GM12874 (cell line): Measurements from ENCODE around the gene ANKRD22.

ENCODE experiments used
- TF ChIP-seq, protein P1 (sequence below): IDR thresholded peaks from 2 replicates; pipeline ENCODE4 v1.5.1; 2011; ENCODE audit warnings: low read depth, mild to moderate bottlenecking, control low read depth, low read length, moderate library complexity; ENCODE audit not compliant: insufficient read depth

ANKRD22 gene

DNA sequence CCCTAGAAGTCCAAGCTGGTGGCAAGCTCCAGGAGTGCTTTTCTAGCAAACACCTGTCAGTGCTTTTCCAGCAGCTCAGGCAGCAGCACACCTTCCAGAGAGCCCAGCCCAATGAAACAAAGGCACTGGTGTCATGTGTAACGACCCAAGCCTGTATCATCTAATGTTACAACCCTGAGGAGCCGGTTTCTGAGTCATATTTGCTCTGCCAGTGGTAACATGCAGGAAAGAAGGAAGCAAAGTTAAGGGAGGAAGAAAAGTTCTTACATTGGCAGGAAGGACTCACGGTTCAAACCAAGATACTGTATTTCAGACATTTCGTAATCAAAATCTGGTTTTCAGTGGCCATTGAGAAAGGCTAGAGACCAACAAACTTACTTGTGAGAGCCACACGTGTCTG is at the start of gene ANKRD22:
Gene ANKRD22, minus strand, starts transcription at position 139 of the 400 bp plus-strand sequence. CDS start 237 bp downstream, outside the sequence.
- TF ChIP-seq, protein P1, sequence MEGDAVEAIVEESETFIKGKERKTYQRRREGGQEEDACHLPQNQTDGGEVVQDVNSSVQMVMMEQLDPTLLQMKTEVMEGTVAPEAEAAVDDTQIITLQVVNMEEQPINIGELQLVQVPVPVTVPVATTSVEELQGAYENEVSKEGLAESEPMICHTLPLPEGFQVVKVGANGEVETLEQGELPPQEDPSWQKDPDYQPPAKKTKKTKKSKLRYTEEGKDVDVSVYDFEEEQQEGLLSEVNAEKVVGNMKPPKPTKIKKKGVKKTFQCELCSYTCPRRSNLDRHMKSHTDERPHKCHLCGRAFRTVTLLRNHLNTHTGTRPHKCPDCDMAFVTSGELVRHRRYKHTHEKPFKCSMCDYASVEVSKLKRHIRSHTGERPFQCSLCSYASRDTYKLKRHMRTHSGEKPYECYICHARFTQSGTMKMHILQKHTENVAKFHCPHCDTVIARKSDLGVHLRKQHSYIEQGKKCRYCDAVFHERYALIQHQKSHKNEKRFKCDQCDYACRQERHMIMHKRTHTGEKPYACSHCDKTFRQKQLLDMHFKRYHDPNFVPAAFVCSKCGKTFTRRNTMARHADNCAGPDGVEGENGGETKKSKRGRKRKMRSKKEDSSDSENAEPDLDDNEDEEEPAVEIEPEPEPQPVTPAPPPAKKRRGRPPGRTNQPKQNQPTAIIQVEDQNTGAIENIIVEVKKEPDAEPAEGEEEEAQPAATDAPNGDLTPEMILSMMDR, result no peak

DNA sequence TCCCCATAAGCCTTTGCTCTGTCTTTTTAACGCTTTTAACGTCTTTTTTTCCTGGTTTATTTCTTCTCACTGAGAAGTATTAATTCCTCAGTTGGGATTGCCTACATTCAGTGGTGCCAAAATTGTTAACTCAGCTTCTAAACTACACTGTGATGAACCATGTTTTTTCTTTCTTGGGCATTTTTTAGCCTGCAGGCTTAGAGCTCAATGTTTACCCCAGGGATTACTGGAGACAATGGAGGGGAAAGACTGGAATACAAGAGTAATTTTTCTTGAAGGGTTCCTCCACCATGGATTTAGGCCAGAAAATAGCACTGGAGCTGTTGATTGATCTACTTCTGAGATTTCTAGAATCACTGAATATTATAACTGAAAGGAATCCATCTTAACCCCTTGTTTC is 48.2 kb upstream of the ANKRD22 start:
- TF ChIP-seq, protein P1, result no peak

DNA sequence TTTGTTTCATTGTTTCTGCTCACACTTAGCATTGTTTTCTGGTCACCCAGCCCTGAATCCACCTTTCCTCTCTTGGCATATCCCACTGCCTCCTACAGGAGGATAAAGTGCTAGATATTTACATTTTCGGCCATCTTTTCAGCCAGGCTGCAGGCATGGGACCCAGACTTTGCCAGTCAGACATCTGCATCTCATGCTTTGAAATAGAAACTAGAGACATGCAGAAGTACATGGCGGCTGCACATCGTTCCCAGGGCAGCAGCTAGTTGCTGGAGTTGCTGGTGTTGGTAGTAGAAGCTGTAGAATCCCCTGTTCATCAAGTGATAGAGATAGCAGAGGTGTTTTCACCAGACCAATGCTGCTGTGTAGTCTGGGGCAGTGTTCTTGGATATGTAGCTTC is 47.1 kb upstream of the ANKRD22 start:
- TF ChIP-seq, protein P1, result no peak

DNA sequence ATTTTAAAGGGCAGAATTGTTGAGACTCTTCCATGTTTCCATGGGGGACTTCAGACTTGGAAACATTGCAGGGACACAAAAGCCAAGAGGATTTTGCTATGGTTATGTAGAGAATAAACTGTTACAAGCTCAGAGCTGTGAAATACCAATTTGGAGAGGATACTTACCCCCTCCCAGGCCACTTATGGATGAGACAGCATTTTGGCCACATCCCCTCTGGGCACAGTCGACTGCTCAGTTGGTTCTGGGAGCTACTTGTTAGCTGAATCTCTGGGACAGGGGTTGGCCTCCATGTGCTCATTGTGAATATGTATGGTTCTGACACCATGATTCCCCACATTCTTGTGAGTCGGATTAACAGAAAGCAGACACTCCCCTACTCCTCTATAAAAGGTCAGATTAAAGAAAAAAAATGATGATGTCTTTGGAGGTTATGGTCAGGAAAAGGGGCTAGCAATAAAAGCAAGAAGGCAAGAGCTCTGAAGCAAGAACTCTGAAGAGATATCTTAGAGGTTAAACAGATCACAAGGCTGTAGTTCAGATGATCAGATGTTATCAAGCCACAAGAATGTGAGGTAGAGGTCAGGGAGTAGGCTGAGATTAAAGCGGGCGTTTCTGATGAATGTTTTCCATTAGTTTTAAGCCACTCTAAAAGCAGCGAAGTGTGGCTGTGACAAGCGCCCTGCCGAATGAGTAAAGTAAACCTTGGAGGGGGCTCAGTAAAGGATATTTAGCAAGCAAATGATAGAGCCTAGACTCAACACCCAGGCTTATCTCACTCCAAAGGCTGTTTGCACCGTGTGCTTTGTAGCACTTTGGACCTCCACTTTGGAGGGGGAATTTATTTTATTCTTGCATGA is 45.6 kb upstream of the ANKRD22 start:
- TF ChIP-seq, protein P1, result no peak

DNA sequence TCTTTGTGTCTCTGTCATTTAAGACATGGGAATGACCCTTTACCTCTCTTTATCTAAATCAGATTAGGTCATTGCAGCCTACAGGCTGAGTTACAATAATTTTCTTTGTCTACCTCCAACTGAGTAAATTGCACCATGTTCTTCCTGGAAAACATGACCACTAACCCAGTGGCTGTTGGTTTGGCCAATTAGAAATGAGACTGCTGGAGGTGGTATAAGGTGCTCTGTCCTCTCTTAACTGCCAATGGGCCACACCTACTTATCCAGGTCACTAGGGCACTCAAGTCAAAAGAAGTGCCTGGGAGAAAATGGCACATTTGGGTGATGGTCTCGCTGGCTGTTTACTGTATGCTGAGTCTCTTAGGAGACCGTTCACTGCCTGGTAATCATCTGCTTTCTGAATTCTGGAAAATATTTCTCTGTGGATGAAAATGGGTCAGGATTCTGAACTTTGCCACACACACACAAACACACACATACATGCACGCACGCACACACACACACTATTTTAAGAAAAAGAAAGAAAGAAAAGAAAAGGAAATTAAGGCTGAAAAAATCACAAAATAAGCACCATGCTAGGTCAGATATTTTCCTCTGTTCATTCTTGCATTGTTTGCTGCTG is 44.8 kb upstream of the ANKRD22 start:
- TF ChIP-seq, protein P1, result no peak

DNA sequence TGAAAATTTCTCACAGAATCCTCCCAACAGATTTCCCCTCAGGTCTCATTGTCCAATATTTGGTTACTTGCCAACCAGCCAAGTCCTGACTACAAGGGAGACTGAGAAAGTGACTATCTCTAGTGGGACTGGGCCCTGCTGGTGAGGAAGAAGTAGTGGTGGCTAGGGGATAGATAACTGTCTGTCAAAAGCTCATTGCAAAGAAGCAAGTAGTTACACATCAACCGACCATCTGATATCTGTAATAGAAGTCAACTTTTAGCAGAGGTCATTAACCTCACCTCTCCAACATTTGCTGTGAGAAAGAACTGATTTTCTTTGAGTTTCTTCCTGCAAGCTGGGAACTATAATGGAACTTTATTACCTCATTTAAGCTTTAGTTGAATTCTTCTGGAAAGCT is 43.6 kb upstream of the ANKRD22 start:
- TF ChIP-seq, protein P1, result no peak

DNA sequence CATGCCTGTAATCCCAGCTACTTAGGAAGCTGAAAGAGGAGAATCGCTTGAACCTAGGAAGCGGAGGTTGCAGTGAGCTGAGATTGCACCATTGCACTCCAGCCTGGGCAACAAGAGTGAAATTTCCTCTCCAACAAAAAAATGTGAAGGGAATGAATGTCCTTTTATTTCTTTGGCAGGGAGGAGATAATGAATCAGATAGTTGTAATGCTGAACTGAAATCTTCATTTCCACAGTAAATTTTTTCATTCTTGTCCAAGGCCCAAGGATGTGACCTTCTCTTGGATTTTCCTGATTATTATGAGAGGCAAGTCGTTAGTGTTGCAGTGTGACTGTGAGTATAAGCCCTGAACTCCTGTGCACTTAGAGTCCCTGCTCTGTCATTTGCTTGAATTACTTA is 42.0 kb upstream of the ANKRD22 start:
- TF ChIP-seq, protein P1, result no peak
